Peyer's patch (tissue), 4 donors: ENCODE measurements around the gene RAD17. TPM values are rescaled to one million over a fixed set of nuclear protein-coding genes. Genes with fewer than 3 reads are reported as not detected.
"Not testable (repeated sequence)": the region's sequence is repeated elsewhere in the genome, so short reads cannot be mapped to it uniquely, and the experiment has no call there.

Source experiments
- DNase-seq, 3 donors: peaks; one replicate each; pipeline ENCODE4 v3.0.0-alpha.2; 2017 to 2019
- H3K27ac ChIP-seq, 4 donors: fragments of 200-600 bp; sonication (generic); one replicate each; pipeline ENCODE4 v1.5.1; 2016 to 2019
- H3K27me3 ChIP-seq, 2 donors: fragments of 200-600 bp; sonication (generic); one replicate each; pipeline ENCODE4 v1.5.1; 2019
- H3K36me3 ChIP-seq, 3 donors: fragments of 200-600 bp; sonication (generic); one replicate each; pipeline ENCODE4 v1.5.1; 2016 to 2019
- H3K4me1 ChIP-seq, 4 donors: fragments of 200-600 bp; sonication (generic); one replicate each; pipeline ENCODE4 v1.5.1; 2016 to 2019
- H3K4me3 ChIP-seq, 4 donors: fragments of 200-600 bp; sonication (generic); 1 replicate in 3 of 4; 2 replicates in 1 of 4; pipeline ENCODE4 v1.5.1; 2016 to 2019; ENCODE audit warnings: mild to moderate bottlenecking in 1 of 4
- H3K9me3 ChIP-seq, 4 donors: fragments of 200-600 bp; sonication (generic); one replicate each; pipeline ENCODE4 v1.5.1; 2016 to 2019; ENCODE audit warnings: mild to moderate bottlenecking in 1 of 4
- CTCF ChIP-seq, 6 experiments: fragments of 450-650 bp in 4 of 6; fragments of 200-600 bp in 2 of 6; sonication (generic) in 1 of 6; IDR thresholded peaks; one replicate each; pipeline ENCODE4 v1.5.1; 2017 to 2019; ENCODE audit warnings: antibody characterized with exemption in 6 of 6, mild to moderate bottlenecking in 3 of 6, moderate library complexity in 1 of 6
- POLR2A ChIP-seq, 2 donors: fragments of 450-650 bp; IDR thresholded peaks; one replicate each; pipeline ENCODE4 v1.5.1; 2017; ENCODE audit warnings: antibody characterized with exemption in 2 of 2, mild to moderate bottlenecking in 2 of 2, moderate library complexity in 2 of 2
- total RNA-seq, 4 donors: library from RNA; depleted of rRNA; stranded (reverse); fragments of >200 nt; gene quantifications; one replicate each; pipeline ENCODE4 v1.1.0, GENCODE V29; 2016

Gene RAD17
- total RNA-seq, 4 donors from 2014 or later = 7.3 to 47.0 (median 21.7) TPM

GRCh38 chr5:69418554-69418953, 48.9 kb downstream of the RAD17 start:
- H3K9me3 ChIP-seq = no peaks in the 10 kb centered on the region
- TF ChIP-seq CTCF (IDR thresholded peaks at IDR 0.05) (no peak), POLR2A (IDR thresholded peaks at IDR 0.05) (no peak)
- no peaks in the 10 kb centered on the region for H3K27me3 ChIP-seq
- DNase-seq = no peak
- no peak overlapping the region for H3K27ac ChIP-seq
- peaks cover 0 to 16% (median 0%) of the 10 kb centered on the region in 3 donors for H3K36me3 ChIP-seq
- no peaks in the 10 kb centered on the region for H3K4me1 ChIP-seq
- no peak overlapping the region for H3K4me3 ChIP-seq

GRCh38 chr5:69431424-69432303, 62.0 kb downstream of the RAD17 start:
- no peak overlapping the region for H3K4me3 ChIP-seq
- TF ChIP-seq POLR2A (IDR thresholded peaks at IDR 0.05) (no peak), CTCF (IDR thresholded peaks at IDR 0.05) (no peak)

GRCh38 chr5:69432412-69433206, 63.0 kb downstream of the RAD17 start:
- no peak overlapping the region for H3K27ac ChIP-seq
- H3K4me3 ChIP-seq = no peak overlapping the region
- H3K27me3 ChIP-seq = no peaks in the 10 kb centered on the region
- peaks cover 0 to 2% (median 0%) of the 10 kb centered on the region in 4 donors for H3K4me1 ChIP-seq
- TF ChIP-seq POLR2A (IDR thresholded peaks at IDR 0.05) (no peak), CTCF (IDR thresholded peaks at IDR 0.05) (no peak)
- peaks cover 0 to 23% (median 0%) of the 10 kb centered on the region in 3 donors for H3K36me3 ChIP-seq
- DNase-seq = no peak
- H3K9me3 ChIP-seq = no peaks in the 10 kb centered on the region

More at GRCh38 chr5:69431424-69432303, 62.0 kb downstream of the RAD17 start:
- Histone ChIP-seq H3K4me1 (no peaks in the 10 kb centered on the region), H3K27me3 (no peaks in the 10 kb centered on the region), H3K36me3 (peaks cover 0 to 20% (median 0%) of the 10 kb centered on the region in 3 donors), H3K27ac (no peak overlapping the region), H3K9me3 (no peaks in the 10 kb centered on the region)
- DNase-seq = no peak

- not testable (repeated sequence) for H3K27ac ChIP-seq
Observed at GRCh38 chr5:69435276-69435884, 65.8 kb downstream of the RAD17 start.

GRCh38 chr5:69444127-69444754, 74.6 kb downstream of the RAD17 start:
- DNase-seq = peak in 2 of 3 donors; percentile 51 to 58
- H3K27ac ChIP-seq = peak overlapping the region in 2 of 4 donors; percentile 73 to 88

More at GRCh38 chr5:69435276-69435884, 65.8 kb downstream of the RAD17 start:
- not testable (repeated sequence) for H3K9me3 ChIP-seq, H3K4me1 ChIP-seq, H3K4me3 ChIP-seq, DNase-seq, H3K27me3 ChIP-seq
- peaks cover 0 to 23% (median 0%) of the 10 kb centered on the region in 3 donors for H3K36me3 ChIP-seq

More at GRCh38 chr5:69444127-69444754, 74.6 kb downstream of the RAD17 start:
- TF ChIP-seq POLR2A (IDR thresholded peaks at IDR 0.05) (no peak), CTCF (IDR thresholded peaks at IDR 0.05) (no peak)
- H3K36me3 ChIP-seq = peaks cover 0 to 8% (median 0%) of the 10 kb centered on the region in 3 donors
- H3K9me3 ChIP-seq = no peaks in the 10 kb centered on the region
- peaks cover 0 to 7% (median 1%) of the 10 kb centered on the region in 4 donors for H3K4me1 ChIP-seq
- H3K27me3 ChIP-seq = no peaks in the 10 kb centered on the region
- no peak overlapping the region for H3K4me3 ChIP-seq
